A673 (cell line): ENCODE measurements around the gene CFAP107.

Experiments used
- CTCF ChIP-seq: fragments of 300-800, 200-600 bp; sonication (generic); conservative IDR thresholded peaks from 2 replicates; pipeline ENCODE4 v1.5.1; 2017; ENCODE audit warnings: low read depth, mild to moderate bottlenecking, antibody characterized with exemption, low read length, moderate library complexity, mixed read lengths
- EZH2 ChIP-seq: fragments of 200-600 bp; sonication (generic); IDR thresholded peaks from 2 replicates; pipeline ENCODE4 v1.6.1; 2017; ENCODE audit warnings: borderline replicate concordance, low read depth, mild to moderate bottlenecking, mixed read lengths, antibody characterized with exemption, low read length; ENCODE audit not compliant: poor library complexity, severe bottlenecking

- no peak for TF ChIP-seq CTCF
- no peak for TF ChIP-seq EZH2
Observed at GRCh38 chr1:12762766-12763165, 16.8 kb downstream of the CFAP107 start.
